Measurements from ENCODE around the gene ADAT3.

ADAT3 gene

GRCh38 chr19:1871630-1872029 is 33.6 kb upstream of the ADAT3 start:
- Histone ChIP-seq H2BK120ac (ENCODE audit: low read depth, low read length) (no peak overlapping the region), H2BK15ac (ENCODE audit: low read depth, poor library complexity, severe bottlenecking) (no peak overlapping the region), H3K18ac (ENCODE audit: low read depth in 1 of 2, low read length in 2 of 2) (no peak overlapping the region), H2AFZ (ENCODE audit: low read depth, low read length) (no peak overlapping the region), H3K36me3 (ENCODE audit: control insufficient read depth in 1 of 2, insufficient read depth in 2 of 2, low read depth in 1 of 2, low read length in 2 of 2) (peaks cover 10 to 42% of the 10 kb centered on the region in 2 experiments), H3K27ac (ENCODE audit: low read length, poor library complexity, severe bottlenecking) (no peak overlapping the region), H3K79me1 (replicated peaks; ENCODE audit: low read length, poor library complexity, severe bottlenecking) (peaks cover 37% of the 10 kb centered on the region), H3K9me3 (ENCODE audit: control insufficient read depth, low read length) (no peaks in the 10 kb centered on the region), H3K4me1 (ENCODE audit: control insufficient read depth, insufficient read depth, low read depth, low read length) (peaks cover 20% of the 10 kb centered on the region), H2BK5ac (ENCODE audit: low read depth, low read length, poor library complexity, severe bottlenecking) (no peak overlapping the region), H2AK5ac (ENCODE audit: low read length, severe bottlenecking) (no peak overlapping the region), H3K4me2 (ENCODE audit: low read length, poor library complexity, severe bottlenecking) (no peak overlapping the region), H3K27me3 (ENCODE audit: control insufficient read depth in 1 of 2, insufficient read depth in 1 of 2, low read length in 2 of 2) (no peaks in the 10 kb centered on the region), H3K23ac (ENCODE audit: low read length in 2 of 2) (no peak overlapping the region), H3K4ac (ENCODE audit: low read depth in 1 of 2, low read length in 2 of 2) (no peak overlapping the region), H4K91ac (ENCODE audit: low read length) (no peak overlapping the region), H3K4me3 (ENCODE audit: insufficient read depth in 1 of 2, low read depth in 1 of 2, low read length in 2 of 2) (no peak overlapping the region), H3K14ac (ENCODE audit: low read length in 2 of 2) (no peak overlapping the region), H4K8ac (ENCODE audit: low read length) (no peak overlapping the region), H3K9ac (ENCODE audit: low read length) (no peak overlapping the region), H2BK12ac (ENCODE audit: low read length in 2 of 2) (peak overlapping the region in 1 of 2 experiments; percentile 27)
- no peak for DNase-seq
- 95% methylated on average over 13 of the region's 13 CpGs for WGBS

GRCh38 chr19:1872807-1873523 is 32.2 kb upstream of the ADAT3 start:
- Histone ChIP-seq H3K4me2 (ENCODE audit: low read length, poor library complexity, severe bottlenecking) (no peak overlapping the region), H2BK5ac (ENCODE audit: low read depth, low read length, poor library complexity, severe bottlenecking) (no peak overlapping the region), H2BK120ac (ENCODE audit: low read depth, low read length) (no peak overlapping the region), H3K27me3 (ENCODE audit: control insufficient read depth in 1 of 2, insufficient read depth in 1 of 2, low read length in 2 of 2) (no peaks in the 10 kb centered on the region), H2AFZ (ENCODE audit: low read depth, low read length) (no peak overlapping the region), H4K91ac (ENCODE audit: low read length) (no peak overlapping the region), H3K18ac (ENCODE audit: low read depth in 1 of 2, low read length in 2 of 2) (no peak overlapping the region), H3K4me1 (ENCODE audit: control insufficient read depth, insufficient read depth, low read depth, low read length) (peaks cover 22% of the 10 kb centered on the region), H2AK5ac (ENCODE audit: low read length, severe bottlenecking) (no peak overlapping the region), H3K4me3 (ENCODE audit: insufficient read depth in 1 of 2, low read depth in 1 of 2, low read length in 2 of 2) (peak overlapping the region in 1 of 2 experiments; percentile 98), H3K36me3 (ENCODE audit: control insufficient read depth in 1 of 2, insufficient read depth in 2 of 2, low read depth in 1 of 2, low read length in 2 of 2) (peaks cover 10 to 37% of the 10 kb centered on the region in 2 experiments), H3K79me1 (replicated peaks; ENCODE audit: low read length, poor library complexity, severe bottlenecking) (peaks cover 34% of the 10 kb centered on the region), H3K4ac (ENCODE audit: low read depth in 1 of 2, low read length in 2 of 2) (no peak overlapping the region), H3K27ac (ENCODE audit: low read length, poor library complexity, severe bottlenecking) (no peak overlapping the region), H3K23ac (ENCODE audit: low read length in 2 of 2) (no peak overlapping the region), H3K14ac (ENCODE audit: low read length in 2 of 2) (no peak overlapping the region), H3K9me3 (ENCODE audit: control insufficient read depth, low read length) (no peaks in the 10 kb centered on the region), H2BK15ac (ENCODE audit: low read depth, poor library complexity, severe bottlenecking) (no peak overlapping the region), H4K8ac (ENCODE audit: low read length) (no peak overlapping the region), H2BK12ac (ENCODE audit: low read length in 2 of 2) (no peak overlapping the region), H3K9ac (ENCODE audit: low read length) (peak overlapping the region; percentile 98)
- WGBS: 96% methylated on average over 25 of the region's 25 CpGs
- no peak for DNase-seq

- H3K4me3 ChIP-seq (ENCODE audit: insufficient read depth in 1 of 2, low read depth in 1 of 2, low read length in 2 of 2): peak overlapping the region in 1 of 2 experiments; percentile 98
- no peak for DNase-seq
- H3K27me3 ChIP-seq (ENCODE audit: control insufficient read depth in 1 of 2, insufficient read depth in 1 of 2, low read length in 2 of 2): no peaks in the 10 kb centered on the region
- no peak overlapping the region for H2BK15ac ChIP-seq (ENCODE audit: low read depth, poor library complexity, severe bottlenecking)
- H2AK5ac ChIP-seq (ENCODE audit: low read length, severe bottlenecking): no peak overlapping the region
- no peak overlapping the region for H2BK12ac ChIP-seq (ENCODE audit: low read length in 2 of 2)
- H3K27ac ChIP-seq (ENCODE audit: low read length, poor library complexity, severe bottlenecking): no peak overlapping the region
- no peak overlapping the region for H4K91ac ChIP-seq (ENCODE audit: low read length)
- peaks cover 30% of the 10 kb centered on the region for H3K79me1 ChIP-seq (replicated peaks; ENCODE audit: low read length, poor library complexity, severe bottlenecking)
- H3K4me2 ChIP-seq (ENCODE audit: low read length, poor library complexity, severe bottlenecking): no peak overlapping the region
- H2BK120ac ChIP-seq (ENCODE audit: low read depth, low read length): no peak overlapping the region
- peaks cover 20% of the 10 kb centered on the region for H3K4me1 ChIP-seq (ENCODE audit: control insufficient read depth, insufficient read depth, low read depth, low read length)
- H2BK5ac ChIP-seq (ENCODE audit: low read depth, low read length, poor library complexity, severe bottlenecking): no peak overlapping the region
- no peak overlapping the region for H3K18ac ChIP-seq (ENCODE audit: low read depth in 1 of 2, low read length in 2 of 2)
- H3K14ac ChIP-seq (ENCODE audit: low read length in 2 of 2): no peak overlapping the region
- WGBS: 92% methylated on average over 27 of the region's 29 CpGs
- peaks cover 10 to 42% of the 10 kb centered on the region in 2 experiments for H3K36me3 ChIP-seq (ENCODE audit: control insufficient read depth in 1 of 2, insufficient read depth in 2 of 2, low read depth in 1 of 2, low read length in 2 of 2)
- no peak overlapping the region for H2AFZ ChIP-seq (ENCODE audit: low read depth, low read length)
- H3K23ac ChIP-seq (ENCODE audit: low read length in 2 of 2): no peak overlapping the region
- H3K9me3 ChIP-seq (ENCODE audit: control insufficient read depth, low read length): no peaks in the 10 kb centered on the region
- H3K4ac ChIP-seq (ENCODE audit: low read depth in 1 of 2, low read length in 2 of 2): no peak overlapping the region
- no peak overlapping the region for H4K8ac ChIP-seq (ENCODE audit: low read length)
- H3K9ac ChIP-seq (ENCODE audit: low read length): peak overlapping the region; percentile 98
Observed at GRCh38 chr19:1873524-1874473, 31.4 kb upstream of the ADAT3 start.

Measured in mesenchymal stem cell (in vitro differentiated cells and primary cell).